ENCODE measurements around the gene URAD.
A peak's percentile ranks its signal among the peaks of the same experiment; 100 is the strongest.

DNA sequence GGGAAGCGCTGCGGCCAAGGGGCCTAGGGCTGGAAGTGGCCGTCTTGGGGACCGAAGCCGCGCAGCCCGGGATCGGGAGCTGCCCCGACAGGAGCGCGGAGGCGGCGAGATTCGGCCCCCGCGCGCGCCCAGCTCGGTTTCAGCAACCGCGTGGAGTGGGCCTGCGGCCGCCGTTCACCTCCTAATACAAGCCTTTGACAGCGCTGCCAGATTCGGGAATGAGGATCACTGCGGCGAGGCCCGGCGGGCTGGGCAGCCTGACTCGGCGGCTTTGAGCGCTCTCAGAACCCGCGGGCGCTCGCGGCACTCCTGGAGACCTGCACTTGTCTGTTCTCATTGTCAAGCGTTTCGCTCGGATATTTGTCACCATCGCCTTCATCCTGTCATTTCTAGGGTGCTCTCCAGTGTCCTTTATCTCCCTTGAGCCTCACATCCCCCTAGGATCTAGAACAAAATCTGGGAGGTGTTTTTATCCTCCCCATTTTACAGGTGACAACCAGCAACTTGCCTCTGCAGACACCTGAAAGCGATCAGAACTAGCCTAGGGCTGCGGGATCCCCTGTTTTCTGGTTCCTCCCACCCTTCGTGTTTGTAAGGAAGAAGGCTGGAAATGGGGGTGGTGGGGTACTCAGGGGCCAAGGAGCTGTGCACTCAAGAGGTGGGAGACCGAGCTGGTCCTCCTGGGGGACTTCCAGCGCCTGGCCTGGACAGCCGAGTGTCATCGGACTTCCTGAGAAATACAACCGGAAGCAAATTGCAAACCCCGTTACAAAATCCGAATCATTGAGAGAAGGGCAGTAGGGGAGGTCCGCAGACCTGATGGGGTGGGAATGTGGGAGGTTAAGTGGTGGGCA is 17.9 kb downstream of the URAD start:
- TF ChIP-seq, protein P1, sequence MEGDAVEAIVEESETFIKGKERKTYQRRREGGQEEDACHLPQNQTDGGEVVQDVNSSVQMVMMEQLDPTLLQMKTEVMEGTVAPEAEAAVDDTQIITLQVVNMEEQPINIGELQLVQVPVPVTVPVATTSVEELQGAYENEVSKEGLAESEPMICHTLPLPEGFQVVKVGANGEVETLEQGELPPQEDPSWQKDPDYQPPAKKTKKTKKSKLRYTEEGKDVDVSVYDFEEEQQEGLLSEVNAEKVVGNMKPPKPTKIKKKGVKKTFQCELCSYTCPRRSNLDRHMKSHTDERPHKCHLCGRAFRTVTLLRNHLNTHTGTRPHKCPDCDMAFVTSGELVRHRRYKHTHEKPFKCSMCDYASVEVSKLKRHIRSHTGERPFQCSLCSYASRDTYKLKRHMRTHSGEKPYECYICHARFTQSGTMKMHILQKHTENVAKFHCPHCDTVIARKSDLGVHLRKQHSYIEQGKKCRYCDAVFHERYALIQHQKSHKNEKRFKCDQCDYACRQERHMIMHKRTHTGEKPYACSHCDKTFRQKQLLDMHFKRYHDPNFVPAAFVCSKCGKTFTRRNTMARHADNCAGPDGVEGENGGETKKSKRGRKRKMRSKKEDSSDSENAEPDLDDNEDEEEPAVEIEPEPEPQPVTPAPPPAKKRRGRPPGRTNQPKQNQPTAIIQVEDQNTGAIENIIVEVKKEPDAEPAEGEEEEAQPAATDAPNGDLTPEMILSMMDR (IDR thresholded peaks at IDR 0.05; ENCODE audit: insufficient read depth, low read depth, low read length) = no peak
- TF ChIP-seq EZH2 (IDR thresholded peaks at IDR 0.05; ENCODE audit: insufficient read depth, low read length) = peak; percentile 67
